ENCODE measurements around the gene IFI27.

IFI27 gene

DNA sequence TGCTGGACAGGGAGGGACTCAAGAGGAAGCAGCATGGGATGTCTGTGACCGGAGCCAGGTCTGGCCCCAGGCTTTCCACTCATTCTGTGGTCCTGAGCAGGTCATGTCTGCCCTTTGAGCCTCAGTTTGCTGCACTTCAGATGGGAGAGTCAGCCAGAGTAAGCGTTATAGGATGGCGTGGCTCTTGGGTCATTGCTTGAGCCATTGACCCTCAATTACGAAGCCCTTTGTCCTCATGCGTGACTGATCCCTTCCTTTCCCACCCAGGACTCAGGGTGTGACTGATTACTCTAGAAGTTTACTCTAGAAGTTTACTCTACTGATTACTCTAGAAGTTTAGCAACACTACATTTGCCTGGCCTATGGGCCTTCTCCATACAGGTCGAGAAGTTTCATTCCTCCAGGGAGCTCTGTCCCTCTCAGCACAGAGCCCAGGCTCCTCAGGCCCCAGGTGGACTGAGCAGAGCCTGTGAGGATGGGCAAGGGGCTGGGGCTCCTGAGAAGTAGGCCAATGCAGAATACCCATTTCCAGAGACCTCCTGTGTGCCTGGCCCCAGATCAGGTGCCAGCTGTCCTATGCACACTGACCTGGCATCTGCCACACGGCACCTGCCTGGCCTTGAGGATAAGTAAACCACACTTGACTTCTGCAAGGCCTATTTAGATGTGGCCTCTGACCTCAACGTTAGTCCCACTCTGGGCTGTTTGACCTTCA is 7.6 kb upstream of the IFI27 start:
- no peak for DNase-seq (ENCODE audit: low spot score)

DNA sequence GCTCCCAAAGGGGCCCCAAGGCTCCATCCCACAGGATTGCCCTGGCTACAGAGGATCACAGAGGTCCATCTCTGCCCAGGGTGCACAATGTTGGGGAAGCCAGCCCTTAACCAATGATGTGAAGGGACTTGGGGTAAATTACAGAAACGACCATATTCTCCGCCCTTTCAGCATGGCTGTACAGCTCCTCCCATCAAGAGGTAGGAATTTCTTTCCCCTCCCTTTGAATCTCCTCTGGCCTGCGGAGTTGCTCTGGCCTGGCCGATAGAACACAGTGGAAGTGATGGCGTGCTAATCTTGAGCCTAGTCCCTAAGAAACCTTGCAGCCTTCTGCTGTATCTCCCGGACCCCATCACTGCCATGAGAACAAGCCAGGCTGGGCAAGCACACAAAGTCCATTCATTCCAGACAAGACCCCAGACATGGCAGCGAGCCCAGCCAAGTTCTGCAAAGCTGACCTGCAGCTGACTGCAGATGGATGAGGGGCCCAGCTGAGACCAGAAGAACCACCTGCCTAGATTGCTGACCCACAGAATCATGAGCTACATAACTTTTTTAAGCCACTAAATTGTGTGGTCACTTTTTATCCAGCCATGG is 6.9 kb upstream of the IFI27 start:
- no peak for DNase-seq (ENCODE audit: low spot score)

DNA sequence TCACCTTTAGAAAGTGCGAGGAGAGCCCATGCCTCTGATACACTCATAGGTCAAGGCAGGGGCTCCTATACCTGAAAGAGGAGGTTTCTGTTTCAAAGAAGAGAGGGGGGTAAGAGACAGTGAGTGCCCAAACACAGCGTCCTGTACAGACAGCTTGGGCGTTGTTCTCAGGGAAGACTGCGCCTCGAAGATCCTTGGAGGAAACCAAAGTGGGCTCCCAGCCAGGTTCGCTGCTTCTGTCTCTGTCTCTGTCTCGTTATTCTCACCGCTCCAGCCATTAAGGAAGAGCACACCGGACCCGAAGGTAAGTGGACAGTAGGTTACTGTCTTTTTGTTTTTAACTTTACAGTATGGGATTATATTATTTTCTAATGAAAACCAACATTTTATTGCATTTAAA is 5.8 kb upstream of the IFI27 start:
- no peak for DNase-seq (ENCODE audit: low spot score)

DNA sequence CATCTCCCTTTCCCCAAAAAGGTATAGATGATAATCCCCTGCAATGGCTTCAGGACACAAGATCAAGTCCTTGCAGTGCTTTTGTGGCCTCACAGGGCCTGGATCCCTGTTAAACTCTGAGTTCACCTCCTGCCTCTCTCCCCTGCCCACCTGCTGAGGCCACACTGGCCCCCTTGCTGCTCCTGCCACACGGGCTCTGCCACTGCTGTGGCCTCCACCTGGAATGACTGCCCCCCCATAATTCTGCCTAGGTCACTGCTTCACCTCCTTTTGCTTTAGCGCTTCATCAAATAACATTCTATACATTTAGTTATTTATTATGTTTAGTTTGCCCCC is 653 bp upstream of the IFI27 start:
- DNase-seq (ENCODE audit: low spot score) = no peak

DNA sequence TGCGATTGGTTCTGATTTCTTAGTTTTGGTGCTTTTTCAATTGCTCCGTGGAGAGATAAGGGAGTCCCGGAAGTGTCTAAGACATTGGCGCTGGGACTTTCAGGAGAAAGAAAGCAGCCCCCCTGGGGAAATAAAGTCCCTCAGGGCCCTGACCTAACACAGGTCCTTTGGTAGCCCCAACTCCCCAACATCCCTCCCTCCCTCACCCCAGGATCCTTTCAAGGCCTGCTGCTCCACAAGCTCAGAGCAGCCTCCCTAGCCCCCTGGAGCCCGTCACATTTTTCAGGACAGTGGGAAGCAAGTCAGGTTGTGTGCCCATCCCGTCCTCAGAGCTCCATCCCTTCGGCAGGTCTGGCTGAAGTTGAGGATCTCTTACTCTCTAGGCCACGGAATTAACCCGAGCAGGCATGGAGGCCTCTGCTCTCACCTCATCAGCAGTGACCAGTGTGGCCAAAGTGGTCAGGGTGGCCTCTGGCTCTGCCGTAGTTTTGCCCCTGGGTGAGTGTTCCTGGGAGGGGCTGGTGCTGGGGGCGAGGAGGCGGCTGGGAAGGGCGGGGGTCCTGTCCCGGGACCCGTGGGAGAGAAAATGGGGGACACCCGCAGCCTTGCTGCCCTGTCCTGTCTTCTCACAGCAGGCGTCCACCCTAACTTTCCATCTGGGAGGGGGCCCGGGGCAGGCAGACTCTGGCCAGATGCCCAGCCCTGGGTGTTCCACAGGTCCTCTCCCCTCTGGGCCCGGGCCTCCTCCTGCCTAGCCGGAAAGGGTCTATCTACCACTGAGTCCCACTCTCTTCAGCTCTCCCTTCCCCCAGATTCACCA is 950 bp downstream of the IFI27 start:
- DNase-seq (ENCODE audit: low spot score) = no peak

DNA sequence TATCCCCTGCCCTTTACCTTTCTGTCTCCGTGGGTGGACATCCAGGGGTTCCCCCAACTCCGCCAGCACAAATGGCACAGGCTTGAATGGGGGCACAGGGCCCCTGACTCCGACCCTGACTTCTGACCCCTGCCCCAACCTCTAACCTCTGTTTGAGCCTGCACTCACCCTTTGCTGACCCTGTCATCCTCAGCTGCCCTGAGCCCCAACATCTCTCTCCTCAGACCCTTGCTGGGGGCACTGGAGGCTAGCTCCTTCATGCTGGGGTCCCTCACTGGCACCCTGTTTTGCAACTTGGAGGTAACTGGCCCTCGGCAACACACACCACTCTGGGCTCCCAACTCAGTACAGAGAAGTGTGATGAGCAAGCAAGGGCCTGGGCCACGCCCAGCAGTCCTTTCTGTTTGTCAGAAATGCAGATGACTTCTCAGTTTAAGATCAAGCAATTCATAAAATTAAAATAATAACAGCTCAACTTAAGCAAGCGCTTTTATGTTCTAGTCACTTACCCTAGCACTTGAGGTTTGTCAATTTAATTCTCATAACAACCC is 2.1 kb downstream of the IFI27 start:
- DNase-seq (ENCODE audit: low spot score) = no peak

DNA sequence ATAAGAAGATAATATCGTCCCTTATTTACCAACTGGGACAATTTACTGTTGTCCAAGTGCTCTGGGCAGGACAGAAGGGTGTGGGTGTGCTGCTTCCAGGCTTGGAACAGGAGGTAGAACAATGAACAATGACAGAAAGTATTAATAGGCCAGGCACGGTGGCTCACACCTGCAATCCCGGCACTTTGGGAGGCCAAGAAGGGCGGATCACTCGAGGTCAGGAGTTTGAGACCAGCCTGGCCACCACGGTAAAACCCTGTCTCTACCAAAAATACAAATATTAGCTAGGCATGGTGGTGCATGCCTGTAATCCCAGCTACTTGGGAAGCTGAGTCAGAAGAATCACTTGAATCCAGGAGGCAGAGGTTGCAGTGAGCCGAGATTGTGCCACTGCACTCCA is 2.5 kb downstream of the IFI27 start:
- DNase-seq (ENCODE audit: low spot score) = no peak

DNA sequence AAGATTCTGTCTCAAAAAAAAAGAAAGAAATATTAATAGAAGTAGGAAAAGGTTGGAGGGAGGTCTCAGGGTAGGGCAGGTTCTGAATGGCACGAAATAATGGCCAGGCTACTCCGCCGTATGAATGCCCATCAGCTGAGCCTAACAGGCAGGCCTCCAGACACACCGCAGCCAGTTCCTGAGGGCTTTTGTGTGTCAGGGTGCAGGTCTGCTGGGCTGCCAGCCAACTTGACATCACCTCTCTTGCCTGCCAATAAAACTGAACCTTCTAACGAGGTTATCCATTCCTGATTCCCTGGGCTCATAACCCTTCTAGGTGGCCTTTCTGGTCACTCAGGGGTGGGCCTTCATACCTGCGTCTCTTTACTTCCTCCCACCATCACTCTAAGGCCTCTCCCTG is 3.0 kb downstream of the IFI27 start:
- DNase-seq (ENCODE audit: low spot score) = no peak

DNA sequence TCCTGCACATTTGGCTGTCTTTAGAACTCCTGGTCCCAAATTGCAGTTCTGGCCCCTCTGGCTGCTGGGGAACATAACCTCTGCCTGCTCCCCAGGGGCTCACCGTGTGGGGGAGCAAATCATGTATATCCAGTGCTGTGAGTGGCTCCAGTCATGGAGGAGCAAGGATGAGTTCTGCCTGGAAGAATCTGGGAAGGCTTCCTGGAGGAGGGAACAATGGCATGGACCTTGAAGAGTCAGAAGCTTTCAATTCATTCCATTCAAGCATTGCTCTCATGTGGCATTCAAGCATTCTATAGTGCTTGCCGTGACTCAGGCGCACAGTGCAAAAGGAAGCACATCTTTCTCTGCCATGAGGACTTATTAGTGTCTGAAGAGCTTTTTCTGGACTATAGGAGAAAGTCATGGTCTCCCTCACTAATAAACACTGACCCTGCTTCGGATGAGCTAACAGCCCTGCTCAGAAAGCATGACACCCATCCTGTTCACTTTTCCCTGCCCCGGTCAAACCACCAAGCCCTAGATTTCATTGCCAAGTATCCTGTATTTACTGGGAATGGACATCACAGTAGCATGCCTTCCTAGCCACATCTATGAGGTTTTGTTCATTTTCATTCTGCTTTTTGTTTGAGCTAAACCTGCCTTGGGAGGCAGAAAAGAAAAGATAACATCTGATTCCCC is 3.5 kb downstream of the IFI27 start:
- no peak for DNase-seq (ENCODE audit: low spot score)

DNA sequence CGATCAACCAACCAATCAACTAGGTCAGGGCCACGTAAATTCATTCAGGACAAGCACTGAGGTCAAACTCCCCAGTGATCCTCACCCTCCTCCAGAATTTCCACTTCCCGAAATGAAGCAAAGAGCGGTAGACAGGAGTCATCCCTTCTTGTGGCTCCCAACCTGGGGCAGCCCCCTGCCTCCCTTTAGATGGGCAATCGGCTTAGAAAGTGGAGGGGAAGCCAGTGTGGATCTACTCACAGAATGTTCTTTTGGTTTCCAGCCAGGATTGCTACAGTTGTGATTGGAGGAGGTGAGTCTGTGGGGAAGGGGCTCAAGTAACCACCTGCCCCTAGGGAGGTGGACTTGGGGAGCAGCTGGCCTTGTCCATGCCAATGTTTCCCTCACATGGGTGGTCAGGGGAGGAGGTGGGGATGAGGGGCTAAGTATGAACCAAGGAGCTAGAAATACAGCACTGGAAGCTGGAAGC is 4.1 kb downstream of the IFI27 start:
- DNase-seq (ENCODE audit: low spot score) = no peak

DNA sequence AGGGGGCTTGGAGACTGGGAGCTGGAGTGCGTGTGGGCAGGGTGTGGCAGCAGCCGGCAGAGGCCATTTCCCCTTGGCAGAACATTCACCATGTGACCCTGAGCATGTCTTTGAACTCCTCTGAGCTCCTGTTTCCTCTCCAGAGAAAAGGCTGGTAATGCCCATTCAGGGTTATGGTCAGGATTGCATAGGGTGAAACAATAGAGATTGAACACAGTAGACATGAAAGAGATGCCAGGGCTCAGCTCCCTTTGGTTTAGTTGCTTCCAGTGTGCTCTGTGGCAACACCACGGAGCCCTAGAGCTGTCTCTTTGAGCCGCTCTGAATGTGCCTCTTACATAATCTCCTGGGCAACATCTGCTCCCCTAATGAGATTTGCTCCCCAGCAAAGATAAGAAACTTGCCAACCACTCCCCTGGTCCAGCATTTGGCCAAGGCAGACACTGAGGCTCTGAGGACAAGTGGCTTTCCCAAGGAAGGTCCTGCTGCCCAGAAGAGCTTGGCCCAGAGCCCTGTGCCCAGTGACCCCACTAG is 4.6 kb downstream of the IFI27 start:
- no peak for DNase-seq (ENCODE audit: low spot score)

DNA sequence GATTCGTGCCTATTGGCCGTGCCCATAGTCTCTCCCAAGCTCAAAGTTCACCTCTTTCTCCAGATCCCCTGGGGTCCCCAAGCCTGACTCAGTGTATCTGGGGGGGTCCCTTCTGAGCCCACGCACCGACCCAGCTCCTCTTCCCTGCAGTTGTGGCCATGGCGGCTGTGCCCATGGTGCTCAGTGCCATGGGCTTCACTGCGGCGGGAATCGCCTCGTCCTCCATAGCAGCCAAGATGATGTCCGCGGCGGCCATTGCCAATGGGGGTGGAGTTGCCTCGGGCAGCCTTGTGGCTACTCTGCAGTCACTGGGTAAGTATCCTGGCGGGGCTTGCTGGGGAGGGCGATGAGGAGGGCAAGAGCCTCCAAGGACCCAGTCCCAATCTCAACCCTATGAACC is 5.1 kb downstream of the IFI27 start:
- DNase-seq (ENCODE audit: low spot score) = no peak

DNA sequence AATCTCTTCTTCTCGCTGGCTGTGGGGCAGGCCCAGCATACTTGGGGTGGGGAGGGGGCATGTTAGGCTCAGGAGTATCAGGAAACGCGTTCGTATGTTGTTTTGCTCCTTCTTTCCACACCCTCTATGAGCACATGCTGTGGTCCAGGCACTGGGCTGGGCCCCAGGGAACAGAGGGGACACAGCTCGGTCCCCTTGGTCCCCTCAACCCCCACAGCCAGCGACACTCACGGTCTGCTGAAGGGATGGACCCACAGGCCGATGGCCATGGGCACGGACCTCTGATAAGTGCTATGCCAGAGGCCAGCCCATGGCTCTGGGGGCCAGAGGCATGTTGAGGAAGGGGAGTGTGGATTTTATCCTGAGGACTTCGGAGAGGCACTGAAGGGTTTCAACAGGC is 6.2 kb downstream of the IFI27 start:
- no peak for DNase-seq (ENCODE audit: low spot score)

DNA sequence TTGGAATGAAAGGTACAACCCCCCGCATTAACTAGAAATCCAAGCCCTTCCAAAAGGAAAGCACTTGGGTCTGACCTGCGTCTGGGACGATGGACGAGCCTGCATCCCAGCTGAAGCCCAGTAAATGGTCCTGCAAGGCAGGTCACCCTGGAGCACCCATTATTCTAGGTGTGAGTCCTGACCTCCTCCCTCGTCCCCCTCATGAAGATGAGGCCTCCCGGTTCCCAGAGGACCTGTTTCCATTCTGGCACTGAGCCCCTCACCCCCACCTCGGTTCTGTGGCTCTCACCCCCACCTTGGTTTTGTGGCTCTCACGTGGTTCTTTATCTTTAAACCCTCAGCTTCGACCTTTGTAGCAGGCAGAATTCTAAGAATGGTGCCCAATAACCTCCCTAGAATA is 7.3 kb downstream of the IFI27 start:
- DNase-seq (ENCODE audit: low spot score) = no peak

DNA sequence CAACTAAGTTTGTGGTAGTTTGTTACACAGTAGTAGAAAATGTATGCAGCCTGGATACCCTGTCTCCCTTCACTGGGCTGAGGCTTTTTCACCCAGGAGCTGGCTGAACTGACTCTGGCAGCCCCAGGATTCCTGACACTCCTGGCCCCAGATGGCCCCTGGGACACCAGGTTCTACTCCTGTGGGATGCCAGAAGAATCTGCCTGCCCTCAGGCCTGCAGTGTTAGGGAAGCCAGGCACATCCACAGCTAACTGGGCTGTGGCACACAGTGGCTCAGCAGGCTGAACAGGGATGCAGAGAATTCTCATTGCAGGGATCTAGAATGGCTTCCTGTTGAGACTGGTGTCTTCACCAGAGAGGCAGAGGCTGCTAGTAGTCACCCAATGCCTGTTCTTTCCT is 8.5 kb downstream of the IFI27 start:
- DNase-seq (ENCODE audit: low spot score) = no peak

DNA sequence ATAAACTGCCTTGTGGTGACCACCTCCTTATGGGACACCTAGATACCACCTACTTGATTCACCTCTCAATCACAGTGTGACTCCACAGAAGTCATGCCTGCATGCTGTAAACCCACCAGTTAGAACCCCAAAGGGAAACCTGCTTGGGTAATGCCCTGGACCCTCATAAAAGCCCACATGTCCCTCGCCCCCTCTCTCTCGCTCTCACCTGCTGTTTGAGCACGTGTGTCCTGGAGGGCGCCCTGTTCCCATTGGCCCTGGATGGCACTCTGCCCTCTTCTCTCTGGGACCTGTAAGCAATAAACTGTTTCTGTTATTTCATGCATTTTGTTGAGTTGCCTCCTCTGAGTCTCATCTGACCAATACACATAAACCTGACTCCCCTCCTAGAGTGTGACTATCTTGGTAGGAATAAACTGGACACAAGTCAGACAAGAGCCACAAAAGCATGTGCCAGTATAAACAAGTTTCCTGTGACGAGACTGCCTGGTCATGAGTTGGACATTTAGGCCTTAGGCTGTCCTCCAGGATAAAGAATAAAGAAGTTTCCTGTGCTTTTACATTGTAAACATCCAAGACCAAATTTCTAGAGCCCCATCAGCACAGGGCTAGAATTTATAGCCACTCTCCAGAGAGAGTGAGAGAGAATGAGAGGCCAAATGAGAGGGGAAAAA is 10.3 kb downstream of the IFI27 start:
- DNase-seq (ENCODE audit: low spot score) = no peak

DNA sequence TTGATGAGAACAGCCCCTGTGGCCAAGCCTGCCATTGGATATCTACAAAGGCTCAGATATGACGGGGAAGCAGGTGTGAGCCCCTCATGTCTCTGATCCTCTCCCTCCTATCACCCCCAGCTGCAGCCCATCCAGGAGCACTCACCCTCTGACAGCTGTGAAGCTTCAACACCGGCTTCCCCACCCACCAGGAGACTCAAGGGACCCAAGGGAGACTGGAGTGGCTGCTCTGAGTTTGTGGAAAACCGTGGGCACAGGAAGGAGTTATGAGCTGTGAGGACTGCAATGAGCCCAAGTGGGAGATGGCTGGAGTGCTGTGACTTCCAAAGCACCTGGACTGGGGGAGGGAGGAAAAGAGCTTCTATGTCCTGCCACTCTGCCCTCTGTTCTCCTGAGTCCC is 10.9 kb downstream of the IFI27 start:
- DNase-seq (ENCODE audit: low spot score) = no peak

DNA sequence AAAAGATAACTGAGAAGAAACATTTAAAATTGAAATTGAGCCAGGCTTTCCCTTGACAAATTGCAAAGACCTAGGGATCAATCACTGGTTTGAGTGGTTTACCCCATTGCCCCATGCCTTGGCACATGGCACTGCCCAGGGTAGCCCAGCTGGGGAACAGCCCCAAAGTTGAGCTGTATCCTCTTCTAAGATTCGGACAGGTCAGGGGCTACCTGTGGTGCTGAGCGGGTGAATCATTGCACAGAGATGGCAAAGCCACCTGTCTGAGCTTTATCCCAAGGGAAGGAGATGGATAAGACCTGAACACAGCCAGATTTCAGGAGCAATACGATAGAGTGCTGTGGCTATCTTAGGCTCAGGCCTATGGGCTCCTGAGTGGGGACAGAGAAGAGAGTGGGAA is 11.9 kb downstream of the IFI27 start:
- DNase-seq (ENCODE audit: low spot score) = no peak

DNA sequence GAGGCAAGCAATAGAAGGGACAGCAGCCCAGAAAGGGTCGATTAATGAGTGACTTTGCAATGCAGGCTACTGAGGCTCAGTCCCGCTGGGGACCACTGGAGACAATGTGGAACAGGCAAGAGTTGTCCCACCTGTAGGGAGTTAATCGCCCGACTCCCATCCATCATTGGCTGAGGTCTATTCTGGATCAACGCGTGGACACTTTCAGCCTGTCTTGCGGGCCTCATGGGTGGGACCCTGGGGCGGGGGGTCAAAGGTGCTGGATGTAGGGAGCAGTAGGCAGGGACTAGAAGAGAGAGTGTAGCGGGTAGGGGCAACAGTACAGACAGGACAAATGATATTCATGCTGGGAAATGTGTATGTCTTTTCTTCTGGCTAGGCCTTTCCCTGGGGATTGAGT is 12.8 kb downstream of the IFI27 start:
- DNase-seq (ENCODE audit: low spot score) = no peak

DNA sequence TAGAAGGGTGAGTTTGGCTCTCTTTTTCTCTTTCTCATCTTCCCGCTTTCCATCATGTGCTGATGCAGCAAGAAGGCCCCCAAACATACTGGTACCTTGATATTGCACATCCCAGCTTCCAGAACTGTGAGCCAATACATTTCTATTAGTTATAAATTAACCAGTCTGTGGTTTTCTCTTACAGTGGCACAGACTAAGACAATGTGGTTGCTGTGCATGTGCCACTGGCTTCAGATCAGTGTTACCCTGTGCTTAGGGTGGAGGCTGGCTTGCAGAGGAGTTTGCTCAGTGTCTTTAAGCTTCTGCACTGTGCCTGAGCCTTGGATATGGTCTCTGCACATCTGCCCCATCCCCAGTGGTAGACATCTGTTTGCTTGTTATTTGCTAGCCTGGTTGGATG is 13.3 kb downstream of the IFI27 start:
- DNase-seq (ENCODE audit: low spot score) = no peak

DNA sequence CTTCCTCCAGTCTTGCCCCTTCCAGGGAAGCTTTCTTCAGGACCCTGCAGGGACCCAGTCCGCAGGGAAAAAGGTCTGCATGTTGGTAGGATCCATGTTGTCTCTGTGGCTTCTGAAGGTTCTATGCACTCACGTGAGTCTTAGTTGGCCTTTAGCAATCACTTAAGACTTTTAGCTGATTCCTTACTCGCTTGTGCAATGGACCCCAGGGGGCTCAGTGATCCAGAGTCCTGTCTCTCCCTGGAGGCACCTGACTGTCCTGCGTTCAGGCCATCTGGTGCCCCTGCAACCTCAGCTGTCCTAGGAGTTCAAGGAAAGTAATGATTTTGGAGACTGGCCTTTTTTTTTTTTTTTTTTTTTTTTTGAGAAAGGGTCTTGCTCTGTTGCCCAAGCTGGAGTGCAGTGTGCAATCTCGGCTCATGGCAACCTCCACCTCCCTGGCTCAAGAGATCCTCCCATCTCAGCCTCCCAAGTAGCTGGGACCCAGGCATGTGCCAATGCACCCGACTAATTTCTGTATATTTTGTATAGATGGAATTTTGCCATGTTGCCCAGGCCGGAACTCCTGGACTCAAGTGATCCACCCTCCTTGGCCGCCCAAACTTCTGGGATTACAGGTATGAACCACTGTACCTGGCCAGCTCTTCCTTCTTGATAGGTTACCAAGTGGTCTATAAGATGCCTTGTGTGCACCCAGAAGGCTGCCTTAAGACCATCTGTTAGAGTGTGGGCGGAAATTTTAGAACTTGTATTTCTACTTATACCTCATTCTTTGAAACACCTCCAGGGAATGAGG is 14.2 kb downstream of the IFI27 start:
- no peak for DNase-seq (ENCODE audit: low spot score)

Data from CD4-positive, alpha-beta T cell treated with Interleukin-2 at 100 ng/mL for 4 hours (primary cell).